DOHH2 (cell line): ENCODE results near the gene CDC42EP1.

Experiments used
- CTCF ChIP-seq: fragments of 200-600 bp; sonication (generic); IDR thresholded peaks from one replicate; pipeline ENCODE4 v1.5.1; 2014; ENCODE audit warnings: antibody characterized with exemption, mild to moderate bottlenecking, low read depth, low read length; ENCODE audit not compliant: poor library complexity, severe bottlenecking
- EZH2phosphoT487 ChIP-seq: fragments of 200-600 bp; sonication (generic); IDR thresholded peaks from 2 replicates; pipeline ENCODE4 v1.6.1; 2017; ENCODE audit warnings: borderline replicate concordance, mild to moderate bottlenecking, antibody characterized with exemption, low read length, moderate library complexity, mixed read lengths

- no peak for TF ChIP-seq CTCF
- TF ChIP-seq EZH2phosphoT487 = no peak
These were observed 47.7 kb downstream of the CDC42EP1 start for GRCh38 chr22:37607935-37608476.
